GM10266 (cell line): Measurements from ENCODE around the gene SYNJ2BP.
"Not testable (repeated sequence)": the region's sequence is repeated elsewhere in the genome, so short reads cannot be mapped to it uniquely, and the experiment has no call there.

Source experiments
- DNase-seq: peaks from one replicate; pipeline ENCODE4 v3.0.0; 2012; ENCODE audit errors: extremely low spot score
- CTCF ChIP-seq: IDR thresholded peaks from 2 replicates; pipeline ENCODE4 v1.5.1; 2012; ENCODE audit warnings: mild to moderate bottlenecking, low read depth; ENCODE audit not compliant: control insufficient read depth, insufficient read depth; ENCODE audit errors: missing control alignments

SYNJ2BP gene

GRCh38 chr14:70425354-70425753 lies 8.5 kb upstream of the SYNJ2BP start:
- no peak for DNase-seq
- TF ChIP-seq CTCF, result no peak

GRCh38 chr14:70422538-70422937 lies 5.6 kb upstream of the SYNJ2BP start:
- no peak for DNase-seq
- no peak for TF ChIP-seq CTCF

- DNase-seq, result not testable (repeated sequence)
Observed at GRCh38 chr14:70419270-70419931, 2.5 kb upstream of the SYNJ2BP start.

GRCh38 chr14:70416338-70416724 lies 559 bp downstream of the SYNJ2BP start:
- TF ChIP-seq CTCF, result no peak
- no peak for DNase-seq

DNA sequence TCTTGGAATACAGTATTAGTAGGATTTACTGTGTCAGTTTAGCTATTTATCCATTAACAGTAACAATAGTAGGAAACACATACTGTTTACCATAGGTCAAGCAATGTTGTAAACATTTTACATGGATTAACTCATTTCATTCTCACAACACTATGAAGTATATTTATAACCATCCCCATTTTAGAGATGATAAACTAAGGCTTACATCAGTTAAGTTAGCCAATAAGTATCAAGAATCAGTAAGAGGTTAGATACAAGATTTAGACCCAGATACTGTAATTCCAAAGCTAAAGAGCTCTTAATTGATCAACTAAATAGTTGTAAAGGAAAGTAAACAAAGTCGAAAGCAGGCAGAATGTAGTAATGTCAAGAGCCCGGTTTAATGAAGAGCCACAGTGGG lies 1.1 kb downstream of the SYNJ2BP start:
- DNase-seq, result no peak
- no peak for TF ChIP-seq CTCF

- TF ChIP-seq CTCF, result no peak
- DNase-seq, result no peak
Observed at GRCh38 chr14:70407621-70408020, 9.3 kb downstream of the SYNJ2BP start.

DNA sequence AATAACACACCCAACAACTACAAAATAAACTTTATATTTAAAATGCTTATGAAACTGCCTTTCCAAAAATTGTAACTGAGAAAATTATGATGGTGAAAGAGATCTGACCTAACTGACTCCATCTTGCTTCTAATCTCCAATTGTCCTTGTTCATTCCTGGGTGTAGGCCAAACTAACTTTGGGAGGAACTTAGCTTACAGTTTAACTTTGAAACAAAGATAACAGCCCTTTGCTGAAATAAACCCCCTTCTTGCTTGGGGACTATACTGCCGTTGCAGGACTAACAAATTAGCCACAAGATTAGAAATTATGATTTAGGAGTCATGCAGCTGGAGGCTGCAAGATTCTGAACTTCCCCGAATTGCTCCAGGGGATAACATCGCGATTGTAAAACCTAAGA lies 10.7 kb downstream of the SYNJ2BP start:
- not testable (repeated sequence) for DNase-seq

- not testable (repeated sequence) for DNase-seq
Observed at GRCh38 chr14:70403335-70403734, 13.6 kb downstream of the SYNJ2BP start.

GRCh38 chr14:70401643-70402042 lies 15.2 kb downstream of the SYNJ2BP start:
- no peak for DNase-seq

More at GRCh38 chr14:70401643-70402042, 15.2 kb downstream of the SYNJ2BP start:
- no peak for TF ChIP-seq CTCF
